ENCODE measurements around the gene LRRC4C. TPM values are rescaled to one million over a fixed set of nuclear protein-coding genes. Genes with fewer than 3 reads are reported as not detected.

The LRRC4C gene
- polyA plus RNA-seq, 1 of the 3 experiments (the other 2 are of a cell fraction): 0.16 TPM

GRCh38 chr11:41042688-41043087, 416.8 kb downstream of the LRRC4C start:
- Histone ChIP-seq H4K20me1 (ENCODE audit: insufficient read depth) (no peaks in the 10 kb centered on the region), H3K9me2 (no peaks in the 10 kb centered on the region), H3K9me3 (no peaks in the 10 kb centered on the region), H3K4me2 (no peak overlapping the region), H3K79me2 (ENCODE audit: insufficient read depth) (no peaks in the 10 kb centered on the region), H3F3A (replicated peaks; ENCODE audit: insufficient read depth) (no peaks in the 10 kb centered on the region), H3K27me3 (ENCODE audit: insufficient read depth) (no peaks in the 10 kb centered on the region), H3K4me3 (ENCODE audit: low read depth in 2 of 2, low read length in 1 of 2) (no peak overlapping the region), H3K9ac (no peak overlapping the region), H3K4me1 (ENCODE audit: control insufficient read depth in 1 of 2, insufficient read depth in 2 of 2, low read depth in 1 of 2, low read length in 1 of 2) (no peaks in the 10 kb centered on the region), H2AFZ (ENCODE audit: low read depth) (no peak overlapping the region), H3K27ac (ENCODE audit: low read depth in 2 of 2, low read length in 1 of 2) (no peak overlapping the region), H3K36me3 (replicated peaks in 1 of 2; ENCODE audit: control insufficient read depth in 1 of 2, insufficient read depth in 2 of 2, low read length in 1 of 2) (no peaks in the 10 kb centered on the region)
- DNase-seq: no peak
- CTCF ChIA-PET: no interaction called here
- POLR2A ChIA-PET: no interaction called here
- TF ChIP-seq YY1 (IDR thresholded peaks at IDR 0.05; ENCODE audit: low read depth): no peak
- WGBS (ENCODE audit: low lambda C conversion rate): 2% methylated on average over 3 of the region's 3 CpGs

DNA sequence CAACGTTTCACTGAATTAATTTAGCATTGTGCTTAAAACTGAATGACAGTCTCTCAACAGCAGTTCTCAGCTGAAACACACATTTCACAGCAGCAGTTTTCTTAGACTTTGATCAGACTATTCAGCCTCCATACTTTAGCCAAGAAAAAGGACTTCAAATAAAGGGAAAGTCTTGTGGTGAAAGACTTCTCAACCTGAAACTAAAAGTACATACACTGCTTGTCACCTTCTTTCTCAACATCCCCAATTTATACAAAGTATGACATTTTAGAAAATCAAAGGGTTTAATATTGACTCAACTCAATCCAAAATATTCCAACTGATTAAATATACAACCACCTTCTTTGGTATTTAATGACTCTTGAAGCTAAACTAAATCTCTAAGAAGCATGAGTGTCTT, 419.0 kb downstream of the LRRC4C start:
- CTCF ChIA-PET: no interaction called here
- Histone ChIP-seq H3F3A (replicated peaks; ENCODE audit: insufficient read depth) (no peaks in the 10 kb centered on the region), H3K79me2 (ENCODE audit: insufficient read depth) (no peaks in the 10 kb centered on the region), H3K27ac (ENCODE audit: low read depth in 2 of 2, low read length in 1 of 2) (no peak overlapping the region), H4K20me1 (ENCODE audit: insufficient read depth) (no peaks in the 10 kb centered on the region), H3K36me3 (replicated peaks in 1 of 2; ENCODE audit: control insufficient read depth in 1 of 2, insufficient read depth in 2 of 2, low read length in 1 of 2) (no peaks in the 10 kb centered on the region), H3K9ac (no peak overlapping the region), H3K4me3 (ENCODE audit: low read depth in 2 of 2, low read length in 1 of 2) (no peak overlapping the region), H2AFZ (ENCODE audit: low read depth) (no peak overlapping the region), H3K9me3 (no peaks in the 10 kb centered on the region), H3K9me2 (no peaks in the 10 kb centered on the region), H3K27me3 (ENCODE audit: insufficient read depth) (no peaks in the 10 kb centered on the region), H3K4me1 (ENCODE audit: control insufficient read depth in 1 of 2, insufficient read depth in 2 of 2, low read depth in 1 of 2, low read length in 1 of 2) (no peaks in the 10 kb centered on the region), H3K4me2 (no peak overlapping the region)
- DNase-seq: no peak
- TF ChIP-seq RXRA (IDR thresholded peaks at IDR 0.05; ENCODE audit: borderline replicate concordance, low read depth) (no peak), MXI1 (IDR thresholded peaks at IDR 0.05; ENCODE audit: low read depth, low read length) (no peak), RCOR1 (IDR thresholded peaks at IDR 0.05; ENCODE audit: low read length) (no peak), FOXJ3 (CRISPR knock-in tag; IDR thresholded peaks at IDR 0.05) (no peak), MEF2A (IDR thresholded peaks at IDR 0.05; ENCODE audit: borderline replicate concordance, low read depth) (no peak), FOXM1 (IDR thresholded peaks at IDR 0.05; ENCODE audit: low read depth) (no peak), GABPA (IDR thresholded peaks at IDR 0.05; ENCODE audit: low read depth) (no peak), USF2 (IDR thresholded peaks at IDR 0.05; ENCODE audit: borderline replicate concordance, low read depth, low read length) (no peak), JUND (IDR thresholded peaks at IDR 0.05) (no peak), NRF1 (IDR thresholded peaks at IDR 0.05; ENCODE audit: low read depth, low read length) (no peak), NFIC (IDR thresholded peaks at IDR 0.05; ENCODE audit: borderline replicate concordance) (no peak), RAD21 (IDR thresholded peaks at IDR 0.05; ENCODE audit: low read length) (no peak), ZBTB33 (IDR thresholded peaks at IDR 0.05; ENCODE audit: borderline replicate concordance, low read depth) (no peak), GATA2 (CRISPR knock-in tag; IDR thresholded peaks at IDR 0.05) (no peak), POLR2AphosphoS5 (IDR thresholded peaks at IDR 0.05; ENCODE audit: low read depth, low read length) (no peak), EZH2phosphoT487 (IDR thresholded peaks at IDR 0.05; ENCODE audit: borderline replicate concordance, low read depth) (no peak), EP300 (IDR thresholded peaks at IDR 0.05; ENCODE audit: borderline replicate concordance in 1 of 2, low read depth in 1 of 2, low read length in 1 of 2) (no peak), YY1 (IDR thresholded peaks at IDR 0.05; ENCODE audit: low read depth) (no peak)
- TF ChIP-seq, protein P1, sequence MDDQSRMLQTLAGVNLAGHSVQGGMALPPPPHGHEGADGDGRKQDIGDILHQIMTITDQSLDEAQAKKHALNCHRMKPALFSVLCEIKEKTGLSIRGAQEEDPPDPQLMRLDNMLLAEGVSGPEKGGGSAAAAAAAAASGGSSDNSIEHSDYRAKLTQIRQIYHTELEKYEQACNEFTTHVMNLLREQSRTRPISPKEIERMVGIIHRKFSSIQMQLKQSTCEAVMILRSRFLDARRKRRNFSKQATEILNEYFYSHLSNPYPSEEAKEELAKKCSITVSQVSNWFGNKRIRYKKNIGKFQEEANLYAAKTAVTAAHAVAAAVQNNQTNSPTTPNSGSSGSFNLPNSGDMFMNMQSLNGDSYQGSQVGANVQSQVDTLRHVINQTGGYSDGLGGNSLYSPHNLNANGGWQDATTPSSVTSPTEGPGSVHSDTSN (IDR thresholded peaks at IDR 0.05): no peak
- TF ChIP-seq, protein P2, sequence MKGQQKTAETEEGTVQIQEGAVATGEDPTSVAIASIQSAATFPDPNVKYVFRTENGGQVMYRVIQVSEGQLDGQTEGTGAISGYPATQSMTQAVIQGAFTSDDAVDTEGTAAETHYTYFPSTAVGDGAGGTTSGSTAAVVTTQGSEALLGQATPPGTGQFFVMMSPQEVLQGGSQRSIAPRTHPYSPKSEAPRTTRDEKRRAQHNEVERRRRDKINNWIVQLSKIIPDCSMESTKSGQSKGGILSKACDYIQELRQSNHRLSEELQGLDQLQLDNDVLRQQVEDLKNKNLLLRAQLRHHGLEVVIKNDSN (IDR thresholded peaks at IDR 0.05; ENCODE audit: borderline replicate concordance, low read depth): no peak
- 8% methylated on average over 1 of the region's 1 CpG for WGBS (ENCODE audit: low lambda C conversion rate)
- POLR2A ChIA-PET: no interaction called here

Measured in SK-N-SH (cell line).